ENCODE data around the gene BAIAP2L2.
"Not testable (repeated sequence)": the region's sequence is repeated elsewhere in the genome, so short reads cannot be mapped to it uniquely, and the experiment has no call there.

Gene BAIAP2L2

DNA sequence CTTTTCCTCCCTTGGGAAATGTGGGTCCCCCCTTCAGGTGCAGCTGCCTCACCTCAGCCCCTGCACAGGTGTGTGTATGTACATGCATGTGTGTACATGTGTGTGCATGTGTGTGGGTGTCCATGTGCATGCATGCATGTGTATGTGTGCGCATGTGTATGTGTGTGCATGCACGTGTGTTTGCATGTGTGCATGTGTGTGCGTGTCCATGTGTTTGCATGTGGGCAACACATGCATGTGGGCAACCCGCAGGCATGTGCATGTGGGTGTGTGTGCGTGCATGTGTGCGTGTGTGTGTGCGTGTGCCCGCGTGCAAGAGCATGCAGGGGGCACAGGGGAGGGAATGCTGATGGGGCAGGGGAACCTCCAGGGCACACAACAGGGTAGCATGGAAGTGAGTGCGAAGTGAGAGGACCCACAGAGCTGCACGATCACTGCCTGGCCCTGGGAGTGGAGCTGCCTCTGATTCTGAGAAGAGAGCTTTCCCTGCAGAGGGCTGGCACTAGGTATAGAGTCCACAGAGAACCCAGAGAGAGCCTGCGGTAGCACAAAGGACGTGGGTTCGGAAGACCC lies 14.6 kb upstream of the BAIAP2L2 start:
- H3K9me3 ChIP-seq (ENCODE audit: low read depth, low read length), result no peaks in the 10 kb centered on the region
- no peak overlapping the region for H3K4me3 ChIP-seq
- H3K36me3 ChIP-seq (ENCODE audit: insufficient read depth, low read length), result no peaks in the 10 kb centered on the region
- no peak overlapping the region for H3K9ac ChIP-seq (ENCODE audit: insufficient read length)
- no peak for DNase-seq (ENCODE audit: low read depth, low spot score)
- TF ChIP-seq EZH2 (IDR thresholded peaks at IDR 0.05), result no peak
- TF ChIP-seq FOXP2 (optimal IDR thresholded peaks at IDR 0.05; ENCODE audit: control extremely low read depth, extremely low read length, insufficient read depth), result no peak
- TF ChIP-seq POLR2AphosphoS5 (IDR thresholded peaks at IDR 0.05; ENCODE audit: borderline replicate concordance, low read depth, low read length), result no peak
- H3K27ac ChIP-seq, result no peak overlapping the region

- H3K9me3 ChIP-seq (ENCODE audit: low read depth, low read length), result no peaks in the 10 kb centered on the region
- H3K36me3 ChIP-seq (ENCODE audit: insufficient read depth, low read length), result no peaks in the 10 kb centered on the region
- no peak overlapping the region for H3K9ac ChIP-seq (ENCODE audit: insufficient read length)
- H3K27ac ChIP-seq, result no peak overlapping the region
- H3K4me3 ChIP-seq, result no peak overlapping the region
- TF ChIP-seq FOXP2 (optimal IDR thresholded peaks at IDR 0.05; ENCODE audit: control extremely low read depth, extremely low read length, insufficient read depth) (no peak), POLR2AphosphoS5 (IDR thresholded peaks at IDR 0.05; ENCODE audit: borderline replicate concordance, low read depth, low read length) (no peak), EZH2 (IDR thresholded peaks at IDR 0.05) (no peak)
- no peak for DNase-seq (ENCODE audit: low read depth, low spot score)
Measured at GRCh38 chr22:38124236-38124974, 13.9 kb upstream of the BAIAP2L2 start.

GRCh38 chr22:38122616-38123015 lies 12.1 kb upstream of the BAIAP2L2 start:
- TF ChIP-seq FOXP2 (optimal IDR thresholded peaks at IDR 0.05; ENCODE audit: control extremely low read depth, extremely low read length, insufficient read depth) (no peak), EZH2 (IDR thresholded peaks at IDR 0.05) (no peak), POLR2AphosphoS5 (IDR thresholded peaks at IDR 0.05; ENCODE audit: borderline replicate concordance, low read depth, low read length) (no peak)
- H3K27ac ChIP-seq, result no peak overlapping the region
- no peak overlapping the region for H3K9ac ChIP-seq (ENCODE audit: insufficient read length)
- no peak for DNase-seq (ENCODE audit: low read depth, low spot score)
- no peaks in the 10 kb centered on the region for H3K36me3 ChIP-seq (ENCODE audit: insufficient read depth, low read length)
- no peak overlapping the region for H3K4me3 ChIP-seq
- H3K9me3 ChIP-seq (ENCODE audit: low read depth, low read length), result no peaks in the 10 kb centered on the region

DNA sequence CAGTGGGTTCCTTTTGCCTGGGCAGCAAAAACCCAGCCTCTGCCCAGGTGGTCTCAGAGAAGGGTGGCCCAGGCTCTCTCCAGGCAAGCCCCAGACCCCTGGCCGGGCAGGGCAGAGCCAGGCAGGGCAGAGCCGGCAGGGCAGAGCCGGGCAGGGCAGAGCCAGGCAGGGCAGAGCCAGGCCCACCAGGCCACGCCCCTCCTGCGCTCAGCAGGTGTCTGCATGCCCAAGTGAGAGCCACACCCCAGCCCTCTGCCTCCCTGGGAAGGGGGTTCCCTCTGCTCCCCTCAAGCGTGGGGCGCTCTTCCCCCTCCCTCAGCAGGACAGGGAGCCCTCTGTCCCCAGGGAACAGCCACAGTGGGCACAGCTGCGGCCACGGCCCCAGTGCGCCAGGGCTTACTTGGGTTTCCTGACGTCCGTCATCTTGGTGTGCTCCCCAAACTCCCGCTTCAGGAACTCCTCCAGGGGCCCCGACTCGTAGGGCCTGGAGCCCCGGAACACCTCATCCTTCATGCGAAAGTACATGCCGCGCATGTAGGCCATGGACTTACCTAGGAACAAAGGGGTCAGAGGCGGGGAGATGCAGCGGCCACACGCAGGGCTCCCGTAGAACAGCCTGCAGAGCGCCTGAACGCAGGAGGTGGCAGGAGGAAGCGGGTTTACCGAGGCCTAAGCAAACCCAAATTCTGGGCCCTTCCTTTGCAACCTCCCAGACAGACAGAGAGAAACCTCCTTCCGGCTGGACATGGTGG lies 10.1 kb upstream of the BAIAP2L2 start:
- H3K9me3 ChIP-seq (ENCODE audit: low read depth, low read length), result no peaks in the 10 kb centered on the region
- no peak overlapping the region for H3K27ac ChIP-seq
- DNase-seq (ENCODE audit: low read depth, low spot score), result no peak
- no peak for TF ChIP-seq EZH2 (IDR thresholded peaks at IDR 0.05)
- TF ChIP-seq POLR2AphosphoS5 (IDR thresholded peaks at IDR 0.05; ENCODE audit: borderline replicate concordance, low read depth, low read length), result no peak
- no peak overlapping the region for H3K4me3 ChIP-seq
- no peaks in the 10 kb centered on the region for H3K36me3 ChIP-seq (ENCODE audit: insufficient read depth, low read length)
- H3K9ac ChIP-seq (ENCODE audit: insufficient read length), result no peak overlapping the region

- H3K9me3 ChIP-seq (ENCODE audit: low read depth, low read length); DNase-seq (ENCODE audit: low read depth, low spot score); H3K4me3 ChIP-seq; H3K9ac ChIP-seq (ENCODE audit: insufficient read length); H3K27ac ChIP-seq; H3K36me3 ChIP-seq (ENCODE audit: insufficient read depth, low read length): not testable (repeated sequence)
Measured at GRCh38 chr22:38118747-38119146, 8.3 kb upstream of the BAIAP2L2 start.

DNA sequence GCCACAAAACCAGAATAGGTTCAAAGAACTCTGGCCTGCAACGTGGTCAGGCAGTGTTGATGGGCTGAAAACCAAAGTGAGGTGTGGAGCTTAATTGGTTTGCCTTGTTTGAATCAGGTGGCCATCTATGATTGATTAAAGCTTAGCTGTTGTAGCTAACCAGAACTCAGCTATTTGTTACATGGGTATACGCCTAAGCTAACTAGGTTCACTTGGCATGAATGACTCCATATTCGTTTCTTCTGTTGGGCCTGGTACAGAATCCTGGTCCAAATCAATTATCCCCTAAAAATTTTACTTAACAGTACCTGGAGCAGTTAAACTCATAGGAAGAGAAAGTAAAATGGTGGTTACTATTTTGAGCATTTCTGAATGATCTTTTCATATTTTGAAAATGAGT lies 7.7 kb upstream of the BAIAP2L2 start:
- Histone ChIP-seq H3K27ac (no peak overlapping the region), H3K4me3 (no peak overlapping the region), H3K9me3 (ENCODE audit: low read depth, low read length) (no peaks in the 10 kb centered on the region), H3K9ac (ENCODE audit: insufficient read length) (no peak overlapping the region), H3K36me3 (ENCODE audit: insufficient read depth, low read length) (no peaks in the 10 kb centered on the region)
- DNase-seq (ENCODE audit: low read depth, low spot score), result no peak
- no peak for TF ChIP-seq EZH2 (IDR thresholded peaks at IDR 0.05)
- TF ChIP-seq POLR2AphosphoS5 (IDR thresholded peaks at IDR 0.05; ENCODE audit: borderline replicate concordance, low read depth, low read length), result no peak
- TF ChIP-seq FOXP2 (optimal IDR thresholded peaks at IDR 0.05; ENCODE audit: control extremely low read depth, extremely low read length, insufficient read depth), result no peak

GRCh38 chr22:38117556-38117955 lies 7.1 kb upstream of the BAIAP2L2 start:
- H3K27ac ChIP-seq; H3K4me3 ChIP-seq; DNase-seq (ENCODE audit: low read depth, low spot score); H3K9ac ChIP-seq (ENCODE audit: insufficient read length); H3K36me3 ChIP-seq (ENCODE audit: insufficient read depth, low read length); H3K9me3 ChIP-seq (ENCODE audit: low read depth, low read length): not testable (repeated sequence)

DNA sequence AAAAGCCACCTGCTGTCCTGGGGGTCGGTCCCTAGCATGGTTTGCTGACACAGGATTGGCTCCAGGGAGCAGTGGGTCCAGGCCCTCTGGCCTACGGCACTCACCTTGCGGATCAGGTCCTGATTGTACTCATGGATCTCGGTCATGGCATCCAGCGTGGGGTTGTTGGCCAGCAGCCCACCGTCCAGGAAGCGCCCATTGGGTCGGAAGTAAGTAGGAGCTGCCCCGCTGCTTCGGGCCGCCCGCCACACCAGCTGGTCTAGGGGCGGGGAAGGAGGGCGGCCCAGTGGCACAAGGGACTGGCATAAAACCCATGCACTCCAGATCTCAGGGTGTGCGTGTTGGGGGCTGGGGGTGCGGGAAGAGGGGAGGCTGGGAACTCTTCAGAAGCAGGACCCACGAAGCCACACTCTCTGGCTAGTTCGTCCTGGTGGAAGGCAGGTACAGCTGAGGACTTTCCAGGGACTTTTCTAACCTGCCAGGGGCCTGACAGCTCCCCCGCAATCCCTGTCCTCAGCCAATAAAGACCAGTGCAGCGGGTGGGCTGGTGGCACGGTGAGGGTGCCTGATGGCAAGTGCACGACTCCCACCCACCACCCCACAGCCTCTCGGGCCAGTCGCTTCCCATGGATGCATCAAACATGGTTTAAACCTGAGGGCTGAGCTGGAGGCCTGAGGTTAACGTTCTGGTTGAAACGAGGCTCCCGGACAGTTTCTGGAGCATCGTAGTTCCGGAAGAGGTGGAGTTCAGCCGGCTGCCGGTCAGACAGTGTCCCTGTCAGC lies 5.1 kb upstream of the BAIAP2L2 start:
- TF ChIP-seq FOXP2 (optimal IDR thresholded peaks at IDR 0.05; ENCODE audit: control extremely low read depth, extremely low read length, insufficient read depth) (no peak), POLR2AphosphoS5 (IDR thresholded peaks at IDR 0.05; ENCODE audit: borderline replicate concordance, low read depth, low read length) (no peak), EZH2 (IDR thresholded peaks at IDR 0.05) (no peak)
- Histone ChIP-seq H3K9ac (ENCODE audit: insufficient read length) (no peak overlapping the region), H3K4me3 (no peak overlapping the region), H3K36me3 (ENCODE audit: insufficient read depth, low read length) (no peaks in the 10 kb centered on the region), H3K27ac (no peak overlapping the region), H3K9me3 (ENCODE audit: low read depth, low read length) (no peaks in the 10 kb centered on the region)
- no peak for DNase-seq (ENCODE audit: low read depth, low spot score)

Data from SK-N-MC (cell line).